Measurements from ENCODE around the gene DNAJC4. TPM values are rescaled to one million over a fixed set of nuclear protein-coding genes. Genes with fewer than 3 reads are reported as not detected.

DNAJC4 gene
- total and polyA plus RNA-seq, 2 donors from 2014 or later: 31.1 to 102 TPM

- intact Hi-C loops (cut with DNase I): no loop called here
Observed at GRCh38 chr11:64230985-64231365, 627 bp downstream of the DNAJC4 start.

GRCh38 chr11:64231546-64231945, 1.2 kb downstream of the DNAJC4 start:
- DNase-seq (no peak), FAIRE-seq (no peak)
- H3K9ac ChIP-seq (ENCODE audit: low read length in 3 of 3): no peak overlapping the region
- H3K4me1 ChIP-seq (ENCODE audit: control insufficient read depth in 2 of 3, insufficient read depth in 2 of 3, low read depth in 1 of 3, low read length in 3 of 3): peaks cover 0 to 40% (median 34%) of the 10 kb centered on the region in 3 donors
- no peaks in the 10 kb centered on the region for H3K36me3 ChIP-seq (ENCODE audit: control insufficient read depth in 2 of 3, insufficient read depth in 3 of 3, low read length in 3 of 3)
- no peak overlapping the region for H3K4me3 ChIP-seq (ENCODE audit: low read length in 3 of 3)
- intact Hi-C loops (cut with DNase I): no loop called here
- no peak overlapping the region for H3K27ac ChIP-seq (ENCODE audit: low read depth in 2 of 2, low read length in 2 of 2)
- no peaks in the 10 kb centered on the region for H3K9me3 ChIP-seq (ENCODE audit: control insufficient read depth in 2 of 3, insufficient read depth in 1 of 3, low read length in 3 of 3)
- no peaks in the 10 kb centered on the region for H3K27me3 ChIP-seq (ENCODE audit: control insufficient read depth, insufficient read depth, low read length)
- no peak for TF ChIP-seq CTCF (IDR thresholded peaks at IDR 0.05; ENCODE audit: borderline replicate concordance, extremely low read depth, insufficient read depth)

More at GRCh38 chr11:64230985-64231365, 627 bp downstream of the DNAJC4 start:
- no peak for TF ChIP-seq CTCF (IDR thresholded peaks at IDR 0.05; ENCODE audit: borderline replicate concordance, extremely low read depth, insufficient read depth)
- no peak for DNase-seq
- Histone ChIP-seq H3K4me1 (ENCODE audit: control insufficient read depth in 2 of 3, insufficient read depth in 2 of 3, low read depth in 1 of 3, low read length in 3 of 3) (peaks cover 0 to 42% (median 34%) of the 10 kb centered on the region in 3 donors), H3K9ac (ENCODE audit: low read length in 3 of 3) (peak overlapping the region; percentile 62 to 78 (median 68)), H3K27me3 (ENCODE audit: control insufficient read depth, insufficient read depth, low read length) (no peaks in the 10 kb centered on the region), H3K27ac (ENCODE audit: low read depth in 2 of 2, low read length in 2 of 2) (peak overlapping the region; percentile 89 to 96), H3K9me3 (ENCODE audit: control insufficient read depth in 2 of 3, insufficient read depth in 1 of 3, low read length in 3 of 3) (no peaks in the 10 kb centered on the region), H3K36me3 (ENCODE audit: control insufficient read depth in 2 of 3, insufficient read depth in 3 of 3, low read length in 3 of 3) (no peaks in the 10 kb centered on the region), H3K4me3 (ENCODE audit: low read length in 3 of 3) (peak overlapping the region; percentile 51 to 77 (median 73))
- no peak for FAIRE-seq

GRCh38 chr11:64232182-64232966, 2.0 kb downstream of the DNAJC4 start:
- no peak overlapping the region for H3K9ac ChIP-seq (ENCODE audit: low read length in 3 of 3)
- H3K9me3 ChIP-seq (ENCODE audit: control insufficient read depth in 2 of 3, insufficient read depth in 1 of 3, low read length in 3 of 3): no peaks in the 10 kb centered on the region
- H3K4me1 ChIP-seq (ENCODE audit: control insufficient read depth in 2 of 3, insufficient read depth in 2 of 3, low read depth in 1 of 3, low read length in 3 of 3): peaks cover 0 to 32% (median 26%) of the 10 kb centered on the region in 3 donors
- no peaks in the 10 kb centered on the region for H3K27me3 ChIP-seq (ENCODE audit: control insufficient read depth, insufficient read depth, low read length)
- H3K27ac ChIP-seq (ENCODE audit: low read depth in 2 of 2, low read length in 2 of 2): peak overlapping the region in 1 of 2 donors; percentile 22
- intact Hi-C loops (cut with DNase I): no loop called here
- H3K4me3 ChIP-seq (ENCODE audit: low read length in 3 of 3): no peak overlapping the region
- H3K36me3 ChIP-seq (ENCODE audit: control insufficient read depth in 2 of 3, insufficient read depth in 3 of 3, low read length in 3 of 3): no peaks in the 10 kb centered on the region
- no peak for FAIRE-seq
- peak in 1 of 5 donors; percentile 73 for DNase-seq
- TF ChIP-seq CTCF (IDR thresholded peaks at IDR 0.05; ENCODE audit: borderline replicate concordance, extremely low read depth, insufficient read depth): no peak
